ENCODE data around the gene SLC32A1.

The SLC32A1 gene

DNA sequence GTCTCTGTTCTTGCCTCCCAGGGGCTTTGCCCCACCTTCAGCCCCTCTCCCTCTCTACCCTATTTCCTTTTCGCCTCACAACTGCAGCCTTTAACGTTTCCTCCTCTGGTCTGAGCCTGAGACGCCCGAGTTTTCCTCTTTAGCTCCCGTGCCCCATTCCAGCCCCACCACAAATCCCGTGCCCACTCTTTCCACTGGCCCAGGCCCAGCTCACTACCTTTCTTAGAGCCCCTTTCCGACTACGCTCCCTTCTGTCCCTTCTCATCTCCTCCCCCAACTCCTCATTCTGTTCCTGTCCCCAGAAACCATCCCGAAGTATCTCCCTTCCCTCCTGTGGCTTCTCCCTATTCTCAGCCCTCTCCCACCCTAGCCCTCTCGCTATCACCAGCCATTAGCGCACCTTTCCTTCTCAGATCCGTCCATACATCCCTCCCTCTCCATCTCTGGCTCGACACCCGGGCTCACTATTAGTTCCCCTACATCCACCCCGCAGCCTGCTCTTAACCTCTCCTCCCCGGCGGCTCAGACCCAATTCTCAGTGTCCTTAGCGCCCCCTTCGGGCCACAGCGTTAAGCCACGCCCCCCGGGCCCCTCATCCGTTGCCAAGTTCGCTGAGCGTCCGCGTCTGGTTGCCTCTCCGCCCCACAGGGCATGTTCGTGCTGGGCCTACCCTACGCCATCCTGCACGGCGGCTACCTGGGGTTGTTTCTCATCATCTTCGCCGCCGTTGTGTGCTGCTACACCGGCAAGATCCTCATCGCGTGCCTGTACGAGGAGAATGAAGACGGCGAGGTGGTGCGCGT lies 2.7 kb downstream of the SLC32A1 start:
- Histone ChIP-seq H3K4me3 (ENCODE audit: low read length) (peak overlapping the region; percentile 42), H3K9me3 (ENCODE audit: control insufficient read depth, low read depth, low read length) (peaks cover 2% of the 10 kb centered on the region), H3K36me3 (ENCODE audit: control insufficient read depth, low read depth, low read length) (no peaks in the 10 kb centered on the region), H3K4me1 (ENCODE audit: control insufficient read depth, low read depth, low read length) (peaks cover 30% of the 10 kb centered on the region), H3K27me3 (ENCODE audit: control insufficient read depth, insufficient read depth, low read length) (peaks cover 100% of the 10 kb centered on the region), H3K9ac (ENCODE audit: low read length) (no peak overlapping the region), H3K27ac (ENCODE audit: low read length) (no peak overlapping the region)

DNA sequence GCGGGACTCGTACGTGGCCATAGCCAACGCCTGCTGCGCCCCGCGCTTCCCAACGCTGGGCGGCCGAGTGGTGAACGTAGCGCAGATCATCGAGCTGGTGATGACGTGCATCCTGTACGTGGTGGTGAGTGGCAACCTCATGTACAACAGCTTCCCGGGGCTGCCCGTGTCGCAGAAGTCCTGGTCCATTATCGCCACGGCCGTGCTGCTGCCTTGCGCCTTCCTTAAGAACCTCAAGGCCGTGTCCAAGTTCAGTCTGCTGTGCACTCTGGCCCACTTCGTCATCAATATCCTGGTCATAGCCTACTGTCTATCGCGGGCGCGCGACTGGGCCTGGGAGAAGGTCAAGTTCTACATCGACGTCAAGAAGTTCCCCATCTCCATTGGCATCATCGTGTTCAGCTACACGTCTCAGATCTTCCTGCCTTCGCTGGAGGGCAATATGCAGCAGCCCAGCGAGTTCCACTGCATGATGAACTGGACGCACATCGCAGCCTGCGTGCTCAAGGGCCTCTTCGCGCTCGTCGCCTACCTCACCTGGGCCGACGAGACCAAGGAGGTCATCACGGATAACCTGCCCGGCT lies 3.4 kb downstream of the SLC32A1 start:
- Histone ChIP-seq H3K9me3 (ENCODE audit: control insufficient read depth, low read depth, low read length) (peaks cover 2% of the 10 kb centered on the region), H3K9ac (ENCODE audit: low read length) (no peak overlapping the region), H3K27me3 (ENCODE audit: control insufficient read depth, insufficient read depth, low read length) (peaks cover 100% of the 10 kb centered on the region), H3K4me3 (ENCODE audit: low read length) (peak overlapping the region; percentile 42), H3K27ac (ENCODE audit: low read length) (no peak overlapping the region), H3K4me1 (ENCODE audit: control insufficient read depth, low read depth, low read length) (peaks cover 30% of the 10 kb centered on the region), H3K36me3 (ENCODE audit: control insufficient read depth, low read depth, low read length) (no peaks in the 10 kb centered on the region)

DNA sequence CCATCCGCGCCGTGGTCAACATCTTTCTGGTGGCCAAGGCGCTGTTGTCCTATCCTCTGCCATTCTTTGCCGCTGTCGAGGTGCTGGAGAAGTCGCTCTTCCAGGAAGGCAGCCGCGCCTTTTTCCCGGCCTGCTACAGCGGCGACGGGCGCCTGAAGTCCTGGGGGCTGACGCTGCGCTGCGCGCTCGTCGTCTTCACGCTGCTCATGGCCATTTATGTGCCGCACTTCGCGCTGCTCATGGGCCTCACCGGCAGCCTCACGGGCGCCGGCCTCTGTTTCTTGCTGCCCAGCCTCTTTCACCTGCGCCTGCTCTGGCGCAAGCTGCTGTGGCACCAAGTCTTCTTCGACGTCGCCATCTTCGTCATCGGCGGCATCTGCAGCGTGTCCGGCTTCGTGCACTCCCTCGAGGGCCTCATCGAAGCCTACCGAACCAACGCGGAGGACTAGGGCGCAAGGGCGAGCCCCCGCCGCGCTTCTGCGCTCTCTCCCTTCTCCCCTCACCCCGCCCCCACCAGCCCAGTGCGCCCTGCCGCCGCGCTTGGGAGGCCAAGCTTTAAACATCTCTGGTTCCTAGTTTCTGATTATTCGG lies 4.0 kb downstream of the SLC32A1 start:
- Histone ChIP-seq H3K36me3 (ENCODE audit: control insufficient read depth, low read depth, low read length) (no peaks in the 10 kb centered on the region), H3K9me3 (ENCODE audit: control insufficient read depth, low read depth, low read length) (peaks cover 2% of the 10 kb centered on the region), H3K27ac (ENCODE audit: low read length) (no peak overlapping the region), H3K9ac (ENCODE audit: low read length) (no peak overlapping the region), H3K4me1 (ENCODE audit: control insufficient read depth, low read depth, low read length) (peaks cover 27% of the 10 kb centered on the region), H3K27me3 (ENCODE audit: control insufficient read depth, insufficient read depth, low read length) (peaks cover 100% of the 10 kb centered on the region), H3K4me3 (ENCODE audit: low read length) (peak overlapping the region; percentile 42)

DNA sequence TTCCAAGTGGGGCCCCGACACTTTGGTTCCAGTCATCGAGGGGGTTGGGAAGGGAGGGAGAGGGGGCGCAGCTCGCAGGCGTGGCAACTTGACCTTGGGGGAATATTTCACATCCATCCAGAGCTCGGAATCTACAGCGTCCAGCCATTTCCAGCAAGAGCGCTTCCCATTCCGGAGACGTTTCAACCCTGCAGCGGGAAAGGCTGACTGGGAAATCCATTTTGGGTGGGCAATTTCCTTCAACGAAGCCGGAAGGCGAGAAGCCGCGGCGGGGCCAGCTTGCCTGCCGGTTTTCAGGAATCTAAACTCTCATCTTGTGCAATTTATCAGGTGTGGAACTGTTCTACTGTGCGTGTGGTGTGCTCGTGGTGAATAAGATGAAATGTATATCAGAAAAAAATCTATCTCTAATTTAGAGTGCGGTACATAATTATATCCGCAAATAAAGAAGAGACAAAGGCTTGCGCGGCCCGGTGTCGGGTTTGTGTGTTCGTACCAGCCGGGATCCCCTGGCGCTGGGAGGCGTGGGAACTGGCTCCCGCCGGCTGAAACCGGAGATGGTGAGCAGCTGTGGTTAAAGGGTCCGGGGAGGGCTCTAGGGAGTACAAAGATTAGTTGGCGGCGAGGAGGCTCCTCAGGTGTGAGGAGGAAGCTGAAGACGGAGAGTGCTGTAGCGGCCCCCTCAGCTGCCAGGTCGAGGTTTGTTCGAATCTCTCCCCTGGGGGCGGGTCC lies 4.8 kb downstream of the SLC32A1 start:
- H3K9ac ChIP-seq (ENCODE audit: low read length), result no peak overlapping the region
- H3K4me3 ChIP-seq (ENCODE audit: low read length), result peak overlapping the region; percentile 38
- H3K4me1 ChIP-seq (ENCODE audit: control insufficient read depth, low read depth, low read length), result peaks cover 27% of the 10 kb centered on the region
- H3K27ac ChIP-seq (ENCODE audit: low read length), result no peak overlapping the region
- H3K9me3 ChIP-seq (ENCODE audit: control insufficient read depth, low read depth, low read length), result peaks cover 2% of the 10 kb centered on the region
- no peaks in the 10 kb centered on the region for H3K36me3 ChIP-seq (ENCODE audit: control insufficient read depth, low read depth, low read length)
- peaks cover 100% of the 10 kb centered on the region for H3K27me3 ChIP-seq (ENCODE audit: control insufficient read depth, insufficient read depth, low read length)

DNA sequence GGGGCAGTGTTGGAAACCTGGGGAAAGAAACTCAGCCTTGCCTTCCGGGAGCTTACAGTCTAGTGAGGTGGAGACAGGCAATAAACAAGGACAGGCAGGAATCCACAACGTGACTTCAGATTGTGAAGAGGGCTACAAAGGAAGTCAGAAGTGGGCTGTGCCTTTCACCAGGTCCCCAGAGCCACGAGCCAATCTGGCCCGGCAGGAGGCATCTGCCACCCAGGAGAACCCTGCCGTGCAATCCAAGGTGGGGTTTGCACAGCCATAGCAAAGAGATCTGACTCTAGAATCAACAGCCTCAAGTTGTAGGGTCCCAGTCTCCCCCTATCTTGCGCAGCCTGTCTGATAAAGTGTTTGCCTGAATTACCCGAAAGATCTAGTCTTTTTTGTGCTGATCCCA lies 5.5 kb downstream of the SLC32A1 start:
- H3K27me3 ChIP-seq (ENCODE audit: control insufficient read depth, insufficient read depth, low read length), result peaks cover 98% of the 10 kb centered on the region
- no peak overlapping the region for H3K27ac ChIP-seq (ENCODE audit: low read length)
- peaks cover 27% of the 10 kb centered on the region for H3K4me1 ChIP-seq (ENCODE audit: control insufficient read depth, low read depth, low read length)
- no peaks in the 10 kb centered on the region for H3K36me3 ChIP-seq (ENCODE audit: control insufficient read depth, low read depth, low read length)
- no peak overlapping the region for H3K4me3 ChIP-seq (ENCODE audit: low read length)
- peaks cover 2% of the 10 kb centered on the region for H3K9me3 ChIP-seq (ENCODE audit: control insufficient read depth, low read depth, low read length)
- no peak overlapping the region for H3K9ac ChIP-seq (ENCODE audit: low read length)

DNA sequence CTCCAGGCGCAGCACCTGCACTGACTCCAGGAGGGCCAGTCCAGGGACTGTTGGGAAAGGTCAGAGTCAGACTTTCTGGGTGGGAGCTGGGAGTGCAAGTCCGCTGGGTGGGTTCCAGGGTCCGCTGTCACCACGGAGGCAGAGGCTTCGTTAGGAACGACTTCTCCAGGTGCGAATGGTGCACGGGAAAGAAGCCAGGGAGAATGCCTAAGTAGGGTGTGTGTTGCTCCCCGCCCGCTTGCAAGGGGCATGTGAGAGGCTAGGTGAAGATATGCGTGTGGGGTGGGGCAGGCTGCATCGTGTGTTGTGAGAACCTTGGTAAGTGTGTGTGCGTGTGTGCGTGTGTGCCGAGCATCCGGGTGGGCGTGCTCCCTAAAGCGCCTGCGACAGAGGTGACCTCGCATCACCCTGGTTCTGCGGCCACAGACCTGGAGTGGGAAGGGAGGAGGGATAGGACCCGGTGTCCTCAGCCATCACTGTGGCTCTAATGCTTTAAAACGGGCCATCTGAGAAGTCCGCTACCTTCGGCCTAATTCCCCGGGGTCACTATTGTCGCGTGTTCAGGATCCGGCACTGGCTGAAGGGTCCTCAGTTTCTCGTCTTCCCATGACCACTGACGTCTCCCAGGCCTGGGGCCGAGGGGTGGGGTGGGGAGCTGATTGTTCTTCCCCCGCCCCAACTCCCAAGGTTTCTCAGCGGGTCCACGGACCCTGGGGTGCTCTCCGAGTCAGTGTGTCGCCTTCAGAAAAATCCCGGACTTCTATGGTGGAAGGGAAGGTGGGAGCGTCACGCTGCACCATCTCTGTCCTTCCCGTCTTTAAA lies 6.1 kb downstream of the SLC32A1 start:
- Histone ChIP-seq H3K27me3 (ENCODE audit: control insufficient read depth, insufficient read depth, low read length) (peaks cover 95% of the 10 kb centered on the region), H3K9ac (ENCODE audit: low read length) (no peak overlapping the region), H3K36me3 (ENCODE audit: control insufficient read depth, low read depth, low read length) (no peaks in the 10 kb centered on the region), H3K9me3 (ENCODE audit: control insufficient read depth, low read depth, low read length) (peaks cover 2% of the 10 kb centered on the region), H3K4me3 (ENCODE audit: low read length) (peak overlapping the region; percentile 51), H3K27ac (ENCODE audit: low read length) (no peak overlapping the region), H3K4me1 (ENCODE audit: control insufficient read depth, low read depth, low read length) (peaks cover 25% of the 10 kb centered on the region)

DNA sequence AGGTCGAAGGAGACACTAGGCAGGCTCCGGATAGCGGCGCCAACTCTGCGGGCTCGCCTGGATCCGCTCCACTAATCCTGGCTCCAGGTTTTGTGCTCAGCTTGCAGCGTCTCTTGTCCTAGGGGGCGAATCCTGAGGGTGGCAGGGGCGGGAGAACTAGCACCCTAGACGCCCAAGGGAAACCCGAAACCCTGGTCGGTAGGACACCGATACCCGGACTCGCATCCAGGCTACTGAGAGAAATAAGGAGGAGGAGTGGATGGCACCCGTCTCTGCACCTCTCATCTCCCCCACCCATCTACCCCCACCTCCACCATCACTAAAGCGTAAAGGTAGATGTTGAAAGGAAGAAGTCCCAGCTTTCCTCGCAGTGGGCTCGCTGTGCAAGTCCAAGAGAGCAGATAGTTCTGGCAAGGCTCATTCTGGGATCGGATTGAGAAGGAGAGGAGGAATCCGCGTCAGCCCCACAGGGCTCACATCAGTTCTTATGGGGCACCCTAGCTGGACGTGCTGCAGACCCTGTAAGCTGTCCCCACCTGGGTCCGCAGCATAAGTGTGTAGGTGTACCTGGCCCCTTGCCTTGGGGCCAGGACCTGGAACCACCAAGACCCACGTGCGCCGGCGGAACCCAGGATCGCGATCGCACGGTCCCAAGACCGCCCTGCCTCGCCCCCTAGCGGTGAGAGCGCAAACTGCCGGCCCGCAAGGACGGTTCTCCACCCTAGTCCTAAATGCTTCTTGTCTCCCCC lies 6.9 kb downstream of the SLC32A1 start:
- H3K9ac ChIP-seq (ENCODE audit: low read length), result no peak overlapping the region
- peaks cover 95% of the 10 kb centered on the region for H3K27me3 ChIP-seq (ENCODE audit: control insufficient read depth, insufficient read depth, low read length)
- H3K9me3 ChIP-seq (ENCODE audit: control insufficient read depth, low read depth, low read length), result peaks cover 2% of the 10 kb centered on the region
- no peak overlapping the region for H3K27ac ChIP-seq (ENCODE audit: low read length)
- no peaks in the 10 kb centered on the region for H3K36me3 ChIP-seq (ENCODE audit: control insufficient read depth, low read depth, low read length)
- peaks cover 20% of the 10 kb centered on the region for H3K4me1 ChIP-seq (ENCODE audit: control insufficient read depth, low read depth, low read length)
- peak overlapping the region; percentile 51 for H3K4me3 ChIP-seq (ENCODE audit: low read length)

DNA sequence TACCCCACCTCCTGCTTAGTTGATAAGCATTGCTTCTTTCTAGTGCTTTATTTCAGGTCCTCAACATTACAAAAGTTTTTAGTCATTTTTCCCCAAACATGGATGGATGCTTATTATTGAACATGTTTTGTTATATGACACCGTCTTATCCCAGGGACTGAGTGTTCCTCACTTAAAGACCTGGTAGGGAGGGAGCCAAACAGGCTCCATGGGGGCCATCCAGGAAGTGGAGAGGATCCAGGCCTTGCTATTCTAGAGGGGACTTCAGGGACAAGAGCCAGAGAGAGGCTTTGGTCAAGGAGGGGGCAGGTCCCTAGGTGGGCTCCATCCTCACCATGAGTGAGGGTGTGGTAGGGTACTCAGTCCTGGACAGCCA lies 7.4 kb downstream of the SLC32A1 start:
- H3K36me3 ChIP-seq (ENCODE audit: control insufficient read depth, low read depth, low read length), result no peaks in the 10 kb centered on the region
- H3K9ac ChIP-seq (ENCODE audit: low read length), result no peak overlapping the region
- no peak overlapping the region for H3K4me3 ChIP-seq (ENCODE audit: low read length)
- H3K9me3 ChIP-seq (ENCODE audit: control insufficient read depth, low read depth, low read length), result peaks cover 2% of the 10 kb centered on the region
- no peak overlapping the region for H3K27ac ChIP-seq (ENCODE audit: low read length)
- peaks cover 18% of the 10 kb centered on the region for H3K4me1 ChIP-seq (ENCODE audit: control insufficient read depth, low read depth, low read length)
- H3K27me3 ChIP-seq (ENCODE audit: control insufficient read depth, insufficient read depth, low read length), result peaks cover 89% of the 10 kb centered on the region

DNA sequence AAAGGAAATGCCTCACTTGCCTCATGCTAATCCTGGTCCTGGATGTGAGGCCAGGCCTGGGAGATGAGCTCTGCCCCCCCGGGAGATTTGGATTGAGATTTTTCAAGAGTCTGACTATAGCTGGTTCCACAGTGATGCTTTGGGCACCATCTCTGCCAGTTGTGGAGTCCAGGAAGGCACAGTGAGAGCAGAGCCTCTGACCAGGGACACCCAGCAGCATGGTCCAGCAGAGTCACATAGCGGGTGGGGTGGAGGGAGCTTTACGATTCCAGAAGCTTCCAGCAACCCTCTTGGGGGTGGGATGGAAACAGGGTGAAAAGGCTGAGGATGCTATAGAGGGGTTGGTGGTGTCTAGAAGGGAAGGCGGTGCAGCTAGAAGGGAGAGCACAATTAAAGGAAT lies 8.7 kb downstream of the SLC32A1 start:
- Histone ChIP-seq H3K4me1 (ENCODE audit: control insufficient read depth, low read depth, low read length) (peaks cover 9% of the 10 kb centered on the region), H3K4me3 (ENCODE audit: low read length) (no peak overlapping the region), H3K9me3 (ENCODE audit: control insufficient read depth, low read depth, low read length) (no peaks in the 10 kb centered on the region), H3K27ac (ENCODE audit: low read length) (no peak overlapping the region), H3K9ac (ENCODE audit: low read length) (no peak overlapping the region), H3K27me3 (ENCODE audit: control insufficient read depth, insufficient read depth, low read length) (peaks cover 76% of the 10 kb centered on the region), H3K36me3 (ENCODE audit: control insufficient read depth, low read depth, low read length) (no peaks in the 10 kb centered on the region)

DNA sequence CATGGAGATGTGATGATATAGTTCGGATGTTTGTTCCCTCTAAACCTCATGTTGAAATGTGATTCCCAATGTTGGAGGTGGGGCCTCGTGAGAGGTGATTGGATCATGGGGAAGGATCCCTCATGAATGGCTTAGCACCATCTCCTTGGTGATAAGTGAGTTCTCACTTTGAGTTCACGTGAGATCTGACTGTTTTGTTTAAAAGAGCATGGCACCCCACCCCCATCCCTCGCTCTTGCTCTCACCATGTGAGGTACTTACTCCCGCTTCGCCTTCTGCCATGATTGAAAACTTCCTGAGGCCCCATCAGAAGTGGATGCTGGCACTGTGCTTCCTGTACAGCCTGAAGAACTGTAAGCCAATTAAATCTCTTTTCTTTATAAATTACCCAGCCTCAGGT lies 10.9 kb downstream of the SLC32A1 start:
- H3K36me3 ChIP-seq (ENCODE audit: control insufficient read depth, low read depth, low read length), result no peaks in the 10 kb centered on the region
- no peak overlapping the region for H3K4me3 ChIP-seq (ENCODE audit: low read length)
- peaks cover 58% of the 10 kb centered on the region for H3K27me3 ChIP-seq (ENCODE audit: control insufficient read depth, insufficient read depth, low read length)
- no peak overlapping the region for H3K9ac ChIP-seq (ENCODE audit: low read length)
- no peaks in the 10 kb centered on the region for H3K9me3 ChIP-seq (ENCODE audit: control insufficient read depth, low read depth, low read length)
- H3K4me1 ChIP-seq (ENCODE audit: control insufficient read depth, low read depth, low read length), result peaks cover 6% of the 10 kb centered on the region
- H3K27ac ChIP-seq (ENCODE audit: low read length), result no peak overlapping the region

Measured in iPS-18a (cell line).